Activated naive CD4-positive, alpha-beta T cell treated with anti-CD3 and anti-CD28 coated beads for 36 hours (primary cell): Measurements from ENCODE around the gene SUSD6. TPM values are rescaled to one million over a fixed set of nuclear protein-coding genes. Genes with fewer than 3 reads are reported as not detected.

Source experiments
- CTCF ChIA-PET: fragments of 350-600 bp; sonication (Branson Sonifier 250); formaldehyde crosslinking; loops from one replicate; lab custom pipeline; 2021; ENCODE audit warnings: antibody characterized with exemption; lab: Charles Lee
- DNase-seq: peaks from one replicate; pipeline ENCODE4 v3.0.0-alpha.2; 2020
- H3K27ac Mint-ChIP-seq: one replicate; pipeline ENCODE4 v1.8.0; 2021; ENCODE audit warnings: mild to moderate bottlenecking, mixed read lengths
- H3K27me3 Mint-ChIP-seq: one replicate; pipeline ENCODE4 v1.8.0; 2021; ENCODE audit warnings: low read depth, mixed read lengths
- H3K36me3 Mint-ChIP-seq: one replicate; pipeline ENCODE4 v1.8.0; 2021; ENCODE audit warnings: low read depth, mixed read lengths
- H3K4me1 Mint-ChIP-seq: one replicate; pipeline ENCODE4 v1.8.0; 2021; ENCODE audit warnings: low read depth, mixed read lengths
- H3K4me3 Mint-ChIP-seq: one replicate; pipeline ENCODE4 v1.8.0; 2021; ENCODE audit warnings: mild to moderate bottlenecking, moderate library complexity, mixed read lengths
- H3K9me3 Mint-ChIP-seq: one replicate; pipeline ENCODE4 v1.8.0; 2021; ENCODE audit warnings: mixed read lengths
- intact Hi-C: fragments of 100-400 bp; cut with micrococcal nuclease; formaldehyde crosslinking; loops from one replicate; pipeline ENCODE4 v1.15.1; 2023
- total RNA-seq, 2 experiments: library from RNA; stranded (reverse); gene quantifications; one replicate each; pipeline ENCODE4 v1.2.3, GENCODE V29; 2021

Gene SUSD6
- total RNA-seq, 2 experiments from 2014 or later = 66.6 to 69.7 TPM

GRCh38 chr14:69666112-69666511 lies 54.7 kb downstream of the SUSD6 start:
- CTCF ChIA-PET = interaction anchor here (0.7 to 1.3 kb wide), 4 partner anchors 23 to 200 kb away, joined by 3 read pairs; no protein-coding TSS in a partner anchor
- Mint-ChIP-seq H3K9me3 (no peaks in the 10 kb centered on the region), H3K27ac (no peak overlapping the region), H3K4me1 (peaks cover 93% of the 10 kb centered on the region), H3K4me3 (no peak overlapping the region), H3K27me3 (no peaks in the 10 kb centered on the region), H3K36me3 (peaks cover 47% of the 10 kb centered on the region)
- DNase-seq = no peak
- intact Hi-C loops = no loop called here

DNA sequence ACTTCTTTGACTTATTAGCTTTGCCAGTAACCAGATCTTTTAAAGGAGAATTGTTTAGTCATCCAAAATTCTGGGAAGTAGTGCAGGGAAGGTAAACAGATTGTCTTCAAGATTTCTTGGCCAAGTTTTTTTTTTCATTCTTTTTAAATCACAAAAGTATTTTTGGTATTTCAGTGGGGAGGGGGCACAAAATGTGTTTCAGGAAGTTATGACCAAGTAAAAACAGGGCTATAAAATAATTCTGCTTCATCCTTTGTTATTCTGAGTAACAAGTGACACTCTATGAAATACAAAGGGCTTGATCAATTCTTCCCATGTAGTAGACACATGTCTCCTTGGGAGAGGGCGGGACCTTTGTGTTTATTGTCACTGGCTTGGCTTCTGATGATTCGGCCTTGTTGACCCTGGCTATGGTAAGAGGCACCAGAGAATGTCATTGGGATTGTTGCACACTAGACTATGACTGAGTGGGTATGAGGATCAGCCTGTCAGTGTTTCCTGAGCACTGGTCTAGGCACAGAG lies 55.4 kb downstream of the SUSD6 start:
- peaks cover 93% of the 10 kb centered on the region for H3K4me1 Mint-ChIP-seq
- H3K36me3 Mint-ChIP-seq = peaks cover 42% of the 10 kb centered on the region
- H3K27ac Mint-ChIP-seq = peak overlapping the region; percentile 89
- intact Hi-C loops = loop anchor here (1.0 kb wide), 1 partner anchor 9 kb away; no protein-coding TSS in a partner anchor
- DNase-seq = no peak
- H3K27me3 Mint-ChIP-seq = no peaks in the 10 kb centered on the region
- CTCF ChIA-PET = interaction anchor here (0.7 to 1.3 kb wide), 4 partner anchors 23 to 200 kb away, joined by 3 read pairs; no protein-coding TSS in a partner anchor
- H3K9me3 Mint-ChIP-seq = no peaks in the 10 kb centered on the region
- peak overlapping the region; percentile 37 for H3K4me3 Mint-ChIP-seq

GRCh38 chr14:69667938-69668335 lies 56.5 kb downstream of the SUSD6 start:
- peak overlapping the region; percentile 89 for H3K27ac Mint-ChIP-seq
- no peaks in the 10 kb centered on the region for H3K27me3 Mint-ChIP-seq
- H3K4me1 Mint-ChIP-seq = peaks cover 94% of the 10 kb centered on the region
- peaks cover 41% of the 10 kb centered on the region for H3K36me3 Mint-ChIP-seq
- H3K4me3 Mint-ChIP-seq = peak overlapping the region; percentile 37
- peak; percentile 26 for DNase-seq
- CTCF ChIA-PET = interaction anchor here (0.6 to 1.2 kb wide), 6 partner anchors 10 to 47 kb away, joined by 3 to 5 read pairs (median 3); no protein-coding TSS in a partner anchor
- H3K9me3 Mint-ChIP-seq = no peaks in the 10 kb centered on the region
- intact Hi-C loops = loop anchor here (1.0 kb wide), 1 partner anchor 7 kb away; no protein-coding TSS in a partner anchor

- Mint-ChIP-seq H3K9me3 (no peaks in the 10 kb centered on the region), H3K27ac (peak overlapping the region; percentile 3), H3K4me1 (peaks cover 96% of the 10 kb centered on the region), H3K36me3 (peaks cover 38% of the 10 kb centered on the region), H3K4me3 (no peak overlapping the region), H3K27me3 (no peaks in the 10 kb centered on the region)
- CTCF ChIA-PET = interaction anchor here (0.8 to 1.9 kb wide), 5 partner anchors 10 to 56 kb away, joined by 3 to 7 read pairs (median 3); no protein-coding TSS in a partner anchor
- intact Hi-C loops = no loop called here
- no peak for DNase-seq
Measured at GRCh38 chr14:69669375-69669774, 58.0 kb downstream of the SUSD6 start.

DNA sequence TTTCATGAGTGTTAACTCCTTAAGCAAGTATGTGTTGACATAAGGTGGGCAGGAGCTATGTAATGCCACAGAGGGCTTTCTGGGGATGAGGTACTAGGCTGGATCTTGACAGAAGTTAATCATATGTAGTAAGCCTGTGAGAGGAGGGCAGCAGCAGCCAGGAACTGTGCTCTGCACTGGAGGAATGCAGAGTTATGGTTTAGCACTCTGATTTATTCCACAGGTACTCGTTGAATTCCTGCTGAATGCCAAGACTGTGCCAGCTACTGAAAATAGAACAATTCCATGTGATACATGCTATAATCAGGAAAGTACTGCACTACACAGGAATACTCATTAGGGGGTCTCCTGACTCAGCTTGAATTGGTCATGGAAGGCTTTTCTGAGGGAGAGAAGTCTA lies 58.7 kb downstream of the SUSD6 start:
- Mint-ChIP-seq H3K4me3 (no peak overlapping the region), H3K36me3 (peaks cover 34% of the 10 kb centered on the region), H3K9me3 (no peaks in the 10 kb centered on the region), H3K27me3 (no peaks in the 10 kb centered on the region), H3K4me1 (peaks cover 97% of the 10 kb centered on the region), H3K27ac (peak overlapping the region; percentile 2)
- intact Hi-C loops = loop anchor here (10.0 kb wide), 2 partner anchors 275 to 1885 kb away; partner anchors contain the start of genes ERH and SLC39A9
- DNase-seq = no peak
- CTCF ChIA-PET = interaction anchor here (0.9 to 1.9 kb wide), 4 partner anchors 17 to 57 kb away, joined by 3 to 7 read pairs (median 3); no protein-coding TSS in a partner anchor

GRCh38 chr14:69671365-69672030 lies 60.1 kb downstream of the SUSD6 start:
- no peak overlapping the region for H3K4me3 Mint-ChIP-seq
- intact Hi-C loops = loop anchor here (10.0 kb wide), 2 partner anchors 277 to 1883 kb away; partner anchors contain the start of genes ERH and SLC39A9
- H3K9me3 Mint-ChIP-seq = no peaks in the 10 kb centered on the region
- peak overlapping the region; percentile 4 for H3K27ac Mint-ChIP-seq
- peaks cover 32% of the 10 kb centered on the region for H3K36me3 Mint-ChIP-seq
- no peak for DNase-seq
- CTCF ChIA-PET = interaction anchor here (0.9 kb wide), 1 partner anchor 11 kb away, joined by 3 read pairs; no protein-coding TSS in a partner anchor
- H3K27me3 Mint-ChIP-seq = no peaks in the 10 kb centered on the region
- peaks cover 96% of the 10 kb centered on the region for H3K4me1 Mint-ChIP-seq

DNA sequence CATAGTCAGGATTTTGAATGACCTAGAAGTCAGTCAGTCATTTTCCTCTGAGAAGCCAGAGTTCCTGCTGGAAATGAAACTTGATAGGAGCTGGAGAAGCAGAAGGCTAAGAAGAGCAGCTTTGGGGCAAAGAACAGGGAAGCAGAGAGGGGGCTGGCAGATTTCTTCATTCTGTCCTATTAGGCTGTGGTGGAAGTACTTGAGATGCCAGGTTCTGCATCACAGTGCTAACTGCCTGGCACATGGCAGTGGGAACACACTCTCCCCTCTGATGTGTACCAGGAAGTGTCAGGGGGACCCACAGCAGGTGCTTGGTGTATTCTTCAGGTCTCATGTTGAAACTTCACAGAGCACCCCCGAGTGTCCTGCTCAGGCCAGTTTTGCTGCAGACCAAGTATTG lies 61.0 kb downstream of the SUSD6 start:
- Mint-ChIP-seq H3K9me3 (no peaks in the 10 kb centered on the region), H3K27ac (peak overlapping the region; percentile 72), H3K36me3 (peaks cover 33% of the 10 kb centered on the region), H3K27me3 (no peaks in the 10 kb centered on the region), H3K4me3 (no peak overlapping the region), H3K4me1 (peaks cover 98% of the 10 kb centered on the region)
- DNase-seq = no peak
- intact Hi-C loops = loop anchor here (10.0 kb wide), 2 partner anchors 278 to 1882 kb away; partner anchors contain the start of genes ERH and SLC39A9
- CTCF ChIA-PET = interaction anchor here (1.2 to 2.1 kb wide), 2 partner anchors 42 to 60 kb away, joined by 3 to 7 read pairs; no protein-coding TSS in a partner anchor

DNA sequence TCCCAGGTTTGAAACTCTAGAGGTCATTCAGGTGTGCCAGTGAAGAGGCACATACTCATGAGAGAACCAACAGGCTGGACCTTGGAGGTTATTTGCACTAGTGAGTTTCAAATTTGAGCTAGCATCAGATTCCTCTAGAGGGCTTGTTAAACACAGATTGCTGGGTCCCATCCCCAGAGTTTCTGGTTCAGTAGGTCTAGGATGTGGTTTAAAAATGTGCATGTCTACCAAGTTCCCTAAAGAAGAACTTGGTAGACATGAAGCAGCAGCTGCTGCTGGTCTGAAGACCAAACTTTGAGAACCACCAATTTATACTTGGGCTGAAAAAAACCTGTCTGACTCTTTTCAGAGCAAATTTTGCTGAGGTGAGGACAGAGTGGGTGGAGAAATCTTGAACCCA lies 61.7 kb downstream of the SUSD6 start:
- CTCF ChIA-PET = interaction anchor here (1.2 to 2.6 kb wide), 7 partner anchors 10 to 69 kb away, joined by 3 to 8 read pairs (median 6); no protein-coding TSS in a partner anchor
- H3K36me3 Mint-ChIP-seq = peaks cover 27% of the 10 kb centered on the region

GRCh38 chr14:69673578-69674305 lies 62.3 kb downstream of the SUSD6 start:
- Mint-ChIP-seq H3K27me3 (no peaks in the 10 kb centered on the region), H3K27ac (peak overlapping the region; percentile 99), H3K4me3 (peak overlapping the region; percentile 49), H3K36me3 (peaks cover 26% of the 10 kb centered on the region), H3K9me3 (no peaks in the 10 kb centered on the region), H3K4me1 (peaks cover 94% of the 10 kb centered on the region)
- CTCF ChIA-PET = interaction anchor here (0.5 to 2.6 kb wide), 12 partner anchors 9 to 1521 kb away, joined by 3 to 8 read pairs (median 6); partner anchors contain the start of gene SUSD6
- DNase-seq = peak; percentile 37
- intact Hi-C loops = loop anchor here (10.0 kb wide), 2 partner anchors 279 to 1881 kb away; partner anchors contain the start of genes ERH and SLC39A9

More for the DNA sequence above, 61.7 kb downstream of the SUSD6 start:
- intact Hi-C loops = loop anchor here (10.0 kb wide), 2 partner anchors 278 to 1882 kb away; partner anchors contain the start of genes ERH and SLC39A9
- Mint-ChIP-seq H3K9me3 (no peaks in the 10 kb centered on the region), H3K27ac (peak overlapping the region; percentile 99), H3K4me3 (peak overlapping the region; percentile 15), H3K27me3 (no peaks in the 10 kb centered on the region), H3K4me1 (peaks cover 96% of the 10 kb centered on the region)
- DNase-seq = peak; percentile 37

GRCh38 chr14:69674546-69675244 lies 63.3 kb downstream of the SUSD6 start:
- H3K4me3 Mint-ChIP-seq = peak overlapping the region; percentile 50

DNA sequence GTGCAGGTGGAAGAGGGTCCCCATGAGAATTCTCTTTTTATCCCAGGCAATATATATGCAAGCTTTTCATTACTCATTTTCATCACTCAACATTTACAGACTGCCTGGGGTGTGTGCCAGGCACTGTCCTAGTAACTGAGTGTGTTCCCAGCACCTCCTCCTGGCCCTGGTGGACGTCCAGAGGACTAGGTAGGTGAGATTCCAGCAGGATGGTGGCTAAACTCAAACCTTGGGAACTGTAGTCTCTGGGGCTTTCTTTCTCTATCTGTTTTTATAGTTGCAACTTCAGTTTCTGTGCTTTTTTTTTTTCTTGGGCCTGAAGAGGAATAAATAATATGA lies 63.8 kb downstream of the SUSD6 start:
- H3K36me3 Mint-ChIP-seq = peaks cover 21% of the 10 kb centered on the region
- peak overlapping the region; percentile 50 for H3K4me3 Mint-ChIP-seq
- H3K4me1 Mint-ChIP-seq = peaks cover 86% of the 10 kb centered on the region
- H3K9me3 Mint-ChIP-seq = no peaks in the 10 kb centered on the region
- H3K27me3 Mint-ChIP-seq = no peaks in the 10 kb centered on the region
- DNase-seq = no peak
- CTCF ChIA-PET = interaction anchor here (1.0 to 2.6 kb wide), 7 partner anchors 8 to 71 kb away, joined by 4 to 8 read pairs (median 6); partner anchors contain the start of gene SUSD6
- H3K27ac Mint-ChIP-seq = peak overlapping the region; percentile 99
- intact Hi-C loops = loop anchor here (1.0 to 10.0 kb wide), 8 partner anchors 8 to 1880 kb away; partner anchors contain the start of genes ERH and SLC39A9

More at GRCh38 chr14:69674546-69675244, 63.3 kb downstream of the SUSD6 start:
- Mint-ChIP-seq H3K27me3 (no peaks in the 10 kb centered on the region), H3K4me1 (peaks cover 86% of the 10 kb centered on the region), H3K36me3 (peaks cover 24% of the 10 kb centered on the region), H3K9me3 (no peaks in the 10 kb centered on the region), H3K27ac (peak overlapping the region; percentile 99)
- intact Hi-C loops = loop anchor here (1.0 to 10.0 kb wide), 8 partner anchors 7 to 1880 kb away; partner anchors contain the start of genes ERH and SLC39A9
- CTCF ChIA-PET = interaction anchor here (0.8 to 2.6 kb wide), 12 partner anchors 9 to 71 kb away, joined by 3 to 8 read pairs (median 6); partner anchors contain the start of gene SUSD6
- DNase-seq = peak; percentile 78
